Keratinocyte (primary cell): Measurements from ENCODE around the gene ABCA3. TPM values are rescaled to one million over a fixed set of nuclear protein-coding genes. Genes with fewer than 3 reads are reported as not detected.
A peak's percentile ranks its signal among the peaks of the same experiment; 100 is the strongest.

Experiments used
- DNase-seq: peaks from one replicate; pipeline ENCODE4 v3.0.0-alpha.2; 2011; ENCODE audit warnings: low read depth, missing footprints, low spot score
- FAIRE-seq: peaks from 2 replicates; lab custom pipeline; 2011; peaks lifted over from hg19 to GRCh38; lab: Jason Lieb, UNC
- H2AFZ ChIP-seq: 2 replicates; pipeline ENCODE4 v1.6.0; 2012; ENCODE audit warnings: low read length, control low read depth, inconsistent platforms; ENCODE audit not compliant: control insufficient read depth
- H3K27ac ChIP-seq: 2 replicates; pipeline ENCODE4 v1.5.1; 2011; ENCODE audit warnings: low read length; ENCODE audit not compliant: control insufficient read depth, insufficient read depth
- H3K27me3 ChIP-seq: 3 replicates; pipeline ENCODE4 v1.6.0; 2011; ENCODE audit warnings: low read length; ENCODE audit not compliant: control insufficient read depth, insufficient read depth; ENCODE audit errors: extremely low read depth
- H3K36me3 ChIP-seq, 2 experiments: 2 replicates in 1 of 2; 3 replicates in 1 of 2; pipeline ENCODE4 v1.5.1; 2011; ENCODE audit warnings: low read length in 2 of 2, mild to moderate bottlenecking in 1 of 2; ENCODE audit not compliant: control insufficient read depth in 2 of 2, insufficient read depth in 2 of 2; ENCODE audit errors: extremely low read depth in 1 of 2
- H3K4me1 ChIP-seq: 3 replicates; pipeline ENCODE4 v1.5.1; 2011; ENCODE audit warnings: low read length; ENCODE audit not compliant: control insufficient read depth, insufficient read depth; ENCODE audit errors: extremely low read depth
- H3K4me2 ChIP-seq: 3 replicates; pipeline ENCODE4 v1.6.0; 2011; ENCODE audit warnings: low read depth, low read length; ENCODE audit not compliant: control insufficient read depth, insufficient read depth; ENCODE audit errors: extremely low read depth
- H3K4me3 ChIP-seq, 3 experiments: fragments of 200-600 bp in 1 of 3; sonication (generic) in 1 of 3; 2 replicates in 2 of 3; 3 replicates in 1 of 3; pipeline ENCODE4 v1.5.1; 2011 to 2016; ENCODE audit warnings: low read length in 3 of 3, mild to moderate bottlenecking in 3 of 3, control low read depth in 2 of 3, inconsistent platforms in 1 of 3, low read depth in 1 of 3, mixed read lengths in 1 of 3, mixed run types in 1 of 3, moderate library complexity in 1 of 3; ENCODE audit not compliant: control insufficient read depth in 2 of 3, insufficient read depth in 2 of 3; ENCODE audit errors: extremely low read depth in 1 of 3
- H3K79me2 ChIP-seq: 2 replicates; pipeline ENCODE4 v1.6.0; 2012; ENCODE audit warnings: low read length; ENCODE audit not compliant: control insufficient read depth, insufficient read depth
- H3K9ac ChIP-seq: 3 replicates; pipeline ENCODE4 v1.6.0; 2011; ENCODE audit warnings: low read length; ENCODE audit not compliant: control insufficient read depth, insufficient read depth; ENCODE audit errors: extremely low read depth
- H3K9me1 ChIP-seq: 3 replicates; pipeline ENCODE4 v1.6.0; 2011; ENCODE audit warnings: low read length; ENCODE audit not compliant: control insufficient read depth, insufficient read depth; ENCODE audit errors: extremely low read depth
- H3K9me3 ChIP-seq: 2 replicates; pipeline ENCODE4 v1.5.1; 2012; ENCODE audit warnings: low read depth, low read length; ENCODE audit not compliant: control insufficient read depth
- H4K20me1 ChIP-seq: 3 replicates; pipeline ENCODE4 v1.6.0; 2011; ENCODE audit warnings: low read length; ENCODE audit not compliant: control insufficient read depth, insufficient read depth; ENCODE audit errors: extremely low read depth
- EZH2 ChIP-seq: IDR thresholded peaks from one replicate; pipeline ENCODE4 v1.6.1; 2012; ENCODE audit warnings: inconsistent platforms, mild to moderate bottlenecking, low read length, moderate library complexity
- dilution Hi-C: fragments of 300-500 bp; cut with MboI; formaldehyde crosslinking; loops from one replicate; pipeline ENCODE4 v1.7.0; 2020; ENCODE audit warnings: low sequenced_read_pairs; ENCODE audit not compliant: extremely low pct_ligation_motif_present
- polyA plus RNA-seq, 5 experiments: library from polyadenylated mRNA; depleted of rRNA in 3 of 5; stranded (reverse) in 3 of 5; stranded (forward) in 1 of 5; unstranded in 1 of 5; fragments of >200 nt; gene quantifications; 1 replicate in 1 of 5; 2 replicates in 3 of 5; 3 replicates in 1 of 5; pipeline versions ENCODE4 v1.2.1 to v1.2.3, GENCODE V29; 2011 to 2012; ENCODE audit warnings: missing spikeins in 2 of 5, low read depth in 1 of 5, low replicate concordance in 1 of 5
- TF ChIP-seq, protein P1 (sequence below), 3 experiments: IDR thresholded peaks in 1 of 3; conservative IDR thresholded peaks in 1 of 3; optimal IDR thresholded peaks in 1 of 3; 2 replicates in 2 of 3; 3 replicates in 1 of 3; pipeline versions ENCODE3 to v1.5.1; 2011; ENCODE audit warnings: low read length in 3 of 3, mild to moderate bottlenecking in 3 of 3, moderate library complexity in 2 of 3, control low read depth in 1 of 3, inconsistent platforms in 1 of 3; ENCODE audit not compliant: insufficient read depth in 2 of 3; ENCODE audit errors: extremely low read depth in 1 of 3

Gene ABCA3
- polyA plus RNA-seq, 1 donor (not counting 4 experiments of a cell fraction or from before 2014, with no cell fraction given), result 0.08 TPM

DNA sequence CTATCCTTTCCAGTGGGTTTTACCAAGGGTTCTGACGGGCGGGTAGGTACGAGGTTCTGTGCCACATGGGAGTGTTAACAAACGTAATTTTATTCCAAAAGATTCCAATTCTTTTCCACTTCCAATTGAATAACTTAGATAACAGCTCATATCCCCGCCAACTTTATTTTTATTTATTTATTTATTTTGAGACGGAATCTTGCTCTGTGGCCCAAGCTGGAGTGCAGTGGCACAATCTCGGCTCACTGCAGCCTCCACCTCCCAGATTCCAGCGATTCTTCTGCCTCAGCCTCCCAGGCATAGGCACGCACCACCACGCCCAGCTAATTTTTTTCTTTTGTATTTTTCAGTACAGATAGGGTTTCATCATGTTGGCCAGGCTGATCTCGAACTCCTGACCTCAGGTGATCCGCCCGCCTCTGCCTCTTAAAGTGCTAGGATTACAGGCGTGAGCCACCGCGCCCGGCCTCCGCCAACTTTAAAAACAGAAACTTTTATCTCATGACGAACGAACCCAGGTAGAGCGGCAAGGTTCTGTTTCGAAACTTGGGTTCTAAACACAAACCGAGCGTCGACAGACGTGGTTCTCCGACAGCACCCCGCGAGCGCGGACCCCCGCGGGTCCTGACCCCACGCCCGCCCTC lies 89.8 kb downstream of the ABCA3 start:
- H3K9me1 ChIP-seq, result no peaks in the 10 kb centered on the region
- dilution Hi-C loops, result no loop called here
- H3K36me3 ChIP-seq, result peaks cover 21 to 26% of the 10 kb centered on the region in 2 experiments
- no peak for TF ChIP-seq EZH2
- TF ChIP-seq, protein P1, sequence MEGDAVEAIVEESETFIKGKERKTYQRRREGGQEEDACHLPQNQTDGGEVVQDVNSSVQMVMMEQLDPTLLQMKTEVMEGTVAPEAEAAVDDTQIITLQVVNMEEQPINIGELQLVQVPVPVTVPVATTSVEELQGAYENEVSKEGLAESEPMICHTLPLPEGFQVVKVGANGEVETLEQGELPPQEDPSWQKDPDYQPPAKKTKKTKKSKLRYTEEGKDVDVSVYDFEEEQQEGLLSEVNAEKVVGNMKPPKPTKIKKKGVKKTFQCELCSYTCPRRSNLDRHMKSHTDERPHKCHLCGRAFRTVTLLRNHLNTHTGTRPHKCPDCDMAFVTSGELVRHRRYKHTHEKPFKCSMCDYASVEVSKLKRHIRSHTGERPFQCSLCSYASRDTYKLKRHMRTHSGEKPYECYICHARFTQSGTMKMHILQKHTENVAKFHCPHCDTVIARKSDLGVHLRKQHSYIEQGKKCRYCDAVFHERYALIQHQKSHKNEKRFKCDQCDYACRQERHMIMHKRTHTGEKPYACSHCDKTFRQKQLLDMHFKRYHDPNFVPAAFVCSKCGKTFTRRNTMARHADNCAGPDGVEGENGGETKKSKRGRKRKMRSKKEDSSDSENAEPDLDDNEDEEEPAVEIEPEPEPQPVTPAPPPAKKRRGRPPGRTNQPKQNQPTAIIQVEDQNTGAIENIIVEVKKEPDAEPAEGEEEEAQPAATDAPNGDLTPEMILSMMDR (optimal IDR thresholded peaks at IDR 0.05 in 1 of 3, IDR thresholded peaks at IDR 0.05 in 1 of 3, conservative IDR thresholded peaks at IDR 0.05 in 1 of 3; ENCODE audit: extremely low read depth in 1 of 3, insufficient read depth in 2 of 3, low read length in 3 of 3), result no peak
- H3K27ac ChIP-seq, result peak overlapping the region; percentile 73
- H3K4me1 ChIP-seq, result peaks cover 17% of the 10 kb centered on the region
- peaks cover 13% of the 10 kb centered on the region for H3K79me2 ChIP-seq
- no peak for DNase-seq
- no peak overlapping the region for H2AFZ ChIP-seq
- FAIRE-seq, result no peak
- peak overlapping the region; percentile 54 to 68 (median 64) for H3K4me3 ChIP-seq
- H3K27me3 ChIP-seq, result no peaks in the 10 kb centered on the region
- peak overlapping the region; percentile 74 for H3K4me2 ChIP-seq
- no peaks in the 10 kb centered on the region for H3K9me3 ChIP-seq
- peaks cover 14% of the 10 kb centered on the region for H4K20me1 ChIP-seq
- peak overlapping the region; percentile 80 for H3K9ac ChIP-seq

DNA sequence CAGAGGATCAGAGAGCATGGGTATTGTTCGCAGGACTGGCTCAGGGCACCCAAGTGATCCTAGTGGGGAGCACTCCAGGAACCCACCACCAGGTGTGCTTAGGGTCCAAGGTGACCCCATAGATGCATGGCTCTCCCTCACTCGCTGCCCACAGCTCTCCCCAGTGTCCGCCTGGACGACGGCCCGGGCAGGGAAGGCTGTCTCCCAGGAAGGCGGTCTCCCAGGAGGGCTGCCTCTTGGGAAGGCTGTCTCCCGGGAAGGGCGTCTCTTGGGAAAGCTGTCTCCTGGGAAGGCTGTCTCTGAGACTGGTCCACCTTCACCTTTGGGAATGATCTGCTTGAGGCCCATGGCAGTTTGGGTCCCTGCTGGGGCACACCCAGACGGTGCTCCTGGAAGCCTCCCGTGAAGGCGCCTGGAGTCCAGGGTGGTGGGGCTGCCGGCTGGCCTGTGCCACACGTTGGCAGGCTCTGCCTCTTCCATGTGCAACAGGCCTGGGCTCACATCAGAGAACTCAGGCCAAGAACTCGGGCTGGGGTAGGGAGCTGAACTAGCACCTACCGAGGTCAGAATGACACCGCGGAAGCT lies 94.1 kb downstream of the ABCA3 start:
- TF ChIP-seq, protein P1 (optimal IDR thresholded peaks at IDR 0.05 in 1 of 3, IDR thresholded peaks at IDR 0.05 in 1 of 3, conservative IDR thresholded peaks at IDR 0.05 in 1 of 3; ENCODE audit: extremely low read depth in 1 of 3, insufficient read depth in 2 of 3, low read length in 3 of 3), result no peak
- no peak for TF ChIP-seq EZH2
- Histone ChIP-seq H3K27me3 (no peaks in the 10 kb centered on the region), H3K27ac (no peak overlapping the region), H3K4me3 (no peak overlapping the region), H3K4me2 (no peak overlapping the region), H3K9me3 (no peaks in the 10 kb centered on the region), H3K9ac (no peak overlapping the region), H3K79me2 (peaks cover 11% of the 10 kb centered on the region), H3K4me1 (peaks cover 10% of the 10 kb centered on the region), H4K20me1 (no peaks in the 10 kb centered on the region), H2AFZ (no peak overlapping the region), H3K9me1 (no peaks in the 10 kb centered on the region), H3K36me3 (peaks cover 18 to 27% of the 10 kb centered on the region in 2 experiments)
- DNase-seq, result no peak
- FAIRE-seq, result no peak
- dilution Hi-C loops, result no loop called here
